ENCODE data around the gene TMEM89.

The TMEM89 gene

GRCh38 chr3:48587686-48588085 is 33.9 kb downstream of the TMEM89 start:
- DNase-seq (ENCODE audit: low spot score) = no peak

- no peak for DNase-seq (ENCODE audit: low spot score)
Observed at GRCh38 chr3:48585411-48585810, 36.2 kb downstream of the TMEM89 start.

GRCh38 chr3:48584836-48585235 is 36.7 kb downstream of the TMEM89 start:
- no peak for DNase-seq (ENCODE audit: low spot score)

- no peak for DNase-seq (ENCODE audit: low spot score)
Observed at GRCh38 chr3:48581621-48582481, 39.7 kb downstream of the TMEM89 start.

GRCh38 chr3:48576647-48577046 is 44.9 kb downstream of the TMEM89 start:
- no peak for DNase-seq (ENCODE audit: low spot score)

- no peak for DNase-seq (ENCODE audit: low spot score)
Observed at GRCh38 chr3:48575366-48575765, 46.2 kb downstream of the TMEM89 start.

- no peak for DNase-seq (ENCODE audit: low spot score)
Observed at GRCh38 chr3:48573973-48574585, 47.5 kb downstream of the TMEM89 start.

GRCh38 chr3:48572517-48572916 is 49.1 kb downstream of the TMEM89 start:
- no peak for DNase-seq (ENCODE audit: low spot score)

- DNase-seq (ENCODE audit: low spot score) = no peak
Observed at GRCh38 chr3:48571938-48572337, 49.6 kb downstream of the TMEM89 start.
